Measurements from ENCODE around the gene XAF1. TPM values are rescaled to one million over a fixed set of nuclear protein-coding genes. Genes with fewer than 3 reads are reported as not detected.

The XAF1 gene
- total RNA-seq, 4 donors from 2014 or later, result 25.2 to 50.3 (median 45.6) TPM

- H3K36me3 ChIP-seq, result no peaks in the 10 kb centered on the region
- TF ChIP-seq EP300 (IDR thresholded peaks at IDR 0.05) (no peak), POLR2A (IDR thresholded peaks at IDR 0.05) (no peak), CTCF (IDR thresholded peaks at IDR 0.05) (no peak)
- H3K27ac ChIP-seq, result no peak overlapping the region
- H3K27me3 ChIP-seq, result no peaks in the 10 kb centered on the region
- 90 to 94% methylated on average over 3 of the region's 3 CpGs for WGBS, 2 donors
- H3K4me3 ChIP-seq, result no peak overlapping the region
- peaks cover 0 to 14% (median 0%) of the 10 kb centered on the region in 4 donors for H3K9me3 ChIP-seq
- no peak for DNase-seq (ENCODE audit: low spot score in 2 of 2)
- H3K4me1 ChIP-seq, result no peaks in the 10 kb centered on the region
Observed at GRCh38 chr17:6818938-6819337, 63.1 kb downstream of the XAF1 start.

GRCh38 chr17:6823011-6823442 lies 67.2 kb downstream of the XAF1 start:
- no peaks in the 10 kb centered on the region for H3K4me1 ChIP-seq
- TF ChIP-seq EP300 (IDR thresholded peaks at IDR 0.05), result no peak
- no peak for TF ChIP-seq CTCF (IDR thresholded peaks at IDR 0.05)

More at GRCh38 chr17:6823011-6823442, 67.2 kb downstream of the XAF1 start:
- Histone ChIP-seq H3K27me3 (peaks cover 0 to 4% of the 10 kb centered on the region in 2 donors), H3K4me3 (no peak overlapping the region), H3K9me3 (peaks cover 0 to 11% (median 0%) of the 10 kb centered on the region in 4 donors), H3K27ac (no peak overlapping the region), H3K36me3 (no peaks in the 10 kb centered on the region)
- DNase-seq (ENCODE audit: low spot score in 2 of 2), result no peak

Small RNAs within 50 kb of the gene (small RNA-seq; reads per million reads assigned to genes)
- gene AC004706.2, result not detected

Other genes with a start within 250 kb of the XAF1 start
- gene PITPNM3, start 199.5 kb upstream of the XAF1 start, total RNA-seq, result 1 to 10 TPM in 3 of 4 donors, under 1 TPM in 1; 0.90 to 5.2 (median 2.3) TPM
- gene KIAA0753, start 115.3 kb upstream of the XAF1 start, total RNA-seq, result 10 to 100 TPM; 14.1 to 24.0 (median 16.9) TPM
- 100 to 1,000 TPM in 1 of 4 donors, 10 to 100 TPM in 3; 31.8 to 124 (median 85.6) TPM for gene TXNDC17, start 115.0 kb upstream of the XAF1 start, total RNA-seq
- 10 to 100 TPM in 1 of 4 donors, 1 to 10 TPM in 3; 4.5 to 12.6 (median 6.6) TPM for gene MED31, start 104.4 kb upstream of the XAF1 start, total RNA-seq
- gene C17orf100, start 104.3 kb upstream of the XAF1 start, total RNA-seq, result 1 to 10 TPM in 3 of 4 donors, not detected in 1; 2.1 to 3.9 (median 3.5) TPM
- gene SLC13A5, start 42.7 kb upstream of the XAF1 start, total RNA-seq, result not detected
- gene FBXO39, start 20.2 kb downstream of the XAF1 start, total RNA-seq, result under 1 TPM in 2 of 4 donors, not detected in 2; 0.20 to 0.21 TPM
- gene TEKT1, start 75.7 kb downstream of the XAF1 start, total RNA-seq, result not detected
- not detected for gene ALOX12, start 240.0 kb downstream of the XAF1 start, total RNA-seq

Measured in tibial nerve (tissue), 4 donors.